Measurements from ENCODE around the gene CUX1.

DNA sequence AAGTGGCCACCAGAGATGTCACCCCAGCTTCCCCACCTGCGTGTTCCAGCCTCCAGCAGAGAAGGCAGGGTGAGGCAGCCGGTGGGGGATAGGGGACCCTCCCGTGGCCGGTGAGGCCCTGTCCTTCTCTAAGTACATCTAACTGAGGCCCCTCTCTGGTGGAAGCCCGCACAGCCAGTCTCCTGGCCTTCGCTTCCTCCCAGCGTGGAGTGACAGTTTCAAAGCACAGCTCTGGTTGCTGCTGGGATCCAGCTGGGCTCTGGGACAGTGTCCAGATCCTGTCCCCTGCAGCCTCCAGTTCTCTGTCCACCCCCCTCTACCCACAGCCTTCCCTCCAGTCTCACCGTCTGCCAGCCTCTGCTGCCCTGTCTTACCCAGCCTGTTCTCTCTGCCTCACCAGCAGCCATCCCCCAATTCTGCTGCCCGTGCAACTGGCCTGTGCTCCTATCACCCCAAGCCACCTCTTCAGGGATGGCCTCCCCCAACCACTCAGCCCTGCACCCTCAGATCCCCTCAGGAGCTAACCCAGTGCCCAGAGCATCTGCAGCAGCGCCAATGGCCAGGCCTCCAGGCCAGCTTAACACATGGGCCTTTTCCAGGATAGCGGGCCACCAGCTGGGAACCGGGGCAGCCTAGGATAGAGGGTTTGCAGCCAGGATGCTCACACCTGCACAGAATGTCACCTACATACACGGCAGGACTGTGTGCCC lies 452.9 kb downstream of the CUX1 start:
- TF ChIP-seq YY1 (tag by site-specific recombination; IDR thresholded peaks at IDR 0.05) (no peak), ZNF48 (tag by site-specific recombination; IDR thresholded peaks at IDR 0.05) (no peak), ZNF350 (tag by site-specific recombination; IDR thresholded peaks at IDR 0.05) (no peak), ZBTB21 (tag by site-specific recombination; IDR thresholded peaks at IDR 0.05) (no peak), ZNF24 (tag by site-specific recombination; IDR thresholded peaks at IDR 0.05) (no peak), ZNF140 (tag by site-specific recombination; IDR thresholded peaks at IDR 0.05) (no peak), SP2 (tag by site-specific recombination; IDR thresholded peaks at IDR 0.05) (no peak), ZNF239 (tag by site-specific recombination; IDR thresholded peaks at IDR 0.05) (no peak), CTCF (tag by site-specific recombination; IDR thresholded peaks at IDR 0.05) (no peak), ZNF473 (tag by site-specific recombination; IDR thresholded peaks at IDR 0.05) (no peak)
- TF ChIP-seq, protein P1, sequence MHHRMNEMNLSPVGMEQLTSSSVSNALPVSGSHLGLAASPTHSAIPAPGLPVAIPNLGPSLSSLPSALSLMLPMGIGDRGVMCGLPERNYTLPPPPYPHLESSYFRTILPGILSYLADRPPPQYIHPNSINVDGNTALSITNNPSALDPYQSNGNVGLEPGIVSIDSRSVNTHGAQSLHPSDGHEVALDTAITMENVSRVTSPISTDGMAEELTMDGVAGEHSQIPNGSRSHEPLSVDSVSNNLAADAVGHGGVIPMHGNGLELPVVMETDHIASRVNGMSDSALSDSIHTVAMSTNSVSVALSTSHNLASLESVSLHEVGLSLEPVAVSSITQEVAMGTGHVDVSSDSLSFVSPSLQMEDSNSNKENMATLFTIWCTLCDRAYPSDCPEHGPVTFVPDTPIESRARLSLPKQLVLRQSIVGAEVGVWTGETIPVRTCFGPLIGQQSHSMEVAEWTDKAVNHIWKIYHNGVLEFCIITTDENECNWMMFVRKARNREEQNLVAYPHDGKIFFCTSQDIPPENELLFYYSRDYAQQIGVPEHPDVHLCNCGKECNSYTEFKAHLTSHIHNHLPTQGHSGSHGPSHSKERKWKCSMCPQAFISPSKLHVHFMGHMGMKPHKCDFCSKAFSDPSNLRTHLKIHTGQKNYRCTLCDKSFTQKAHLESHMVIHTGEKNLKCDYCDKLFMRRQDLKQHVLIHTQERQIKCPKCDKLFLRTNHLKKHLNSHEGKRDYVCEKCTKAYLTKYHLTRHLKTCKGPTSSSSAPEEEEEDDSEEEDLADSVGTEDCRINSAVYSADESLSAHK (tag by site-specific recombination; IDR thresholded peaks at IDR 0.05) = no peak
- TF ChIP-seq, protein P2, sequence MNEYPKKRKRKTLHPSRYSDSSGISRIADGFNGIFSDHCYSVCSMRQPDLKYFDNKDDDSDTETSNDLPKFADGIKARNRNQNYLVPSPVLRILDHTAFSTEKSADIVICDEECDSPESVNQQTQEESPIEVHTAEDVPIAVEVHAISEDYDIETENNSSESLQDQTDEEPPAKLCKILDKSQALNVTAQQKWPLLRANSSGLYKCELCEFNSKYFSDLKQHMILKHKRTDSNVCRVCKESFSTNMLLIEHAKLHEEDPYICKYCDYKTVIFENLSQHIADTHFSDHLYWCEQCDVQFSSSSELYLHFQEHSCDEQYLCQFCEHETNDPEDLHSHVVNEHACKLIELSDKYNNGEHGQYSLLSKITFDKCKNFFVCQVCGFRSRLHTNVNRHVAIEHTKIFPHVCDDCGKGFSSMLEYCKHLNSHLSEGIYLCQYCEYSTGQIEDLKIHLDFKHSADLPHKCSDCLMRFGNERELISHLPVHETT (tag by site-specific recombination; IDR thresholded peaks at IDR 0.05) = no peak
